ENCODE measurements around the gene RET. TPM values are rescaled to one million over a fixed set of nuclear protein-coding genes. Genes with fewer than 3 reads are reported as not detected.

RET gene
- total and polyA plus RNA-seq, 2 of the 13 experiments (the other 11 are each of a cell fraction or from before 2014, with no cell fraction given) = 0.02 TPM; not detected in 1

- H3K79me2 ChIP-seq (ENCODE audit: insufficient read depth, low read length) = no peaks in the 10 kb centered on the region
- POLR2A ChIA-PET = no interaction called here
- BruUV-seq (replicated peaks) = no TSS peak
- no peaks in the 10 kb centered on the region for H3K36me3 ChIP-seq (replicated peaks in 1 of 2; ENCODE audit: control insufficient read depth in 1 of 2, insufficient read depth in 2 of 2, low read length in 2 of 2)
- no peaks in the 10 kb centered on the region for H3K9me3 ChIP-seq (ENCODE audit: low read length)
- H2AFZ ChIP-seq (ENCODE audit: low read length) = no peak overlapping the region
- no peak for TF ChIP-seq POGZ (CRISPR knock-in tag; IDR thresholded peaks at IDR 0.05)
- no peak for TF ChIP-seq NCOA2 (CRISPR knock-in tag; IDR thresholded peaks at IDR 0.05)
- no peak for TF ChIP-seq JUNB (CRISPR knock-in tag; IDR thresholded peaks at IDR 0.05; ENCODE audit: borderline replicate concordance)
- TF ChIP-seq KLF15 (CRISPR knock-in tag; IDR thresholded peaks at IDR 0.05; ENCODE audit: borderline replicate concordance) = no peak
- TF ChIP-seq ZFP62 (CRISPR knock-in tag; IDR thresholded peaks at IDR 0.05) = no peak
- TF ChIP-seq, protein P1, sequence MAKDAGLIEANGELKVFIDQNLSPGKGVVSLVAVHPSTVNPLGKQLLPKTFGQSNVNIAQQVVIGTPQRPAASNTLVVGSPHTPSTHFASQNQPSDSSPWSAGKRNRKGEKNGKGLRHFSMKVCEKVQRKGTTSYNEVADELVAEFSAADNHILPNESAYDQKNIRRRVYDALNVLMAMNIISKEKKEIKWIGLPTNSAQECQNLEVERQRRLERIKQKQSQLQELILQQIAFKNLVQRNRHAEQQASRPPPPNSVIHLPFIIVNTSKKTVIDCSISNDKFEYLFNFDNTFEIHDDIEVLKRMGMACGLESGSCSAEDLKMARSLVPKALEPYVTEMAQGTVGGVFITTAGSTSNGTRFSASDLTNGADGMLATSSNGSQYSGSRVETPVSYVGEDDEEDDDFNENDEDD (CRISPR knock-in tag; IDR thresholded peaks at IDR 0.05; ENCODE audit: borderline replicate concordance) = no peak
- TF ChIP-seq CC2D1A (CRISPR knock-in tag; IDR thresholded peaks at IDR 0.05) = no peak
- no peak for TF ChIP-seq XRCC5 (optimal IDR thresholded peaks at IDR 0.05; ENCODE audit: low read length)
- no peak for TF ChIP-seq TERF1 (CRISPR knock-in tag; IDR thresholded peaks at IDR 0.05)
- TF ChIP-seq THAP8 (CRISPR knock-in tag; IDR thresholded peaks at IDR 0.05; ENCODE audit: borderline replicate concordance) = no peak
- TF ChIP-seq DMTF1 (CRISPR knock-in tag; IDR thresholded peaks at IDR 0.05) = no peak
- TF ChIP-seq ZNF207 (IDR thresholded peaks at IDR 0.05; ENCODE audit: borderline replicate concordance) = no peak
- TF ChIP-seq TOPORS (CRISPR knock-in tag; IDR thresholded peaks at IDR 0.05) = no peak
- TF ChIP-seq ARNT2 (CRISPR knock-in tag; IDR thresholded peaks at IDR 0.05; ENCODE audit: low read depth) = no peak
- CTCF ChIA-PET (ENCODE audit: low intra/inter-chr PET ratio, low total read pairs) = no interaction called here
- no peak overlapping the region for H3K9ac ChIP-seq (ENCODE audit: insufficient read depth, low read depth, low read length)
- DNase-seq (ENCODE audit: low spot score) (no peak), ATAC-seq (no peak), FAIRE-seq (no peak)
- peaks cover 7 to 56% of the 10 kb centered on the region in 2 experiments; a peak in 4 of 5 replicates for H3K27me3 ChIP-seq (ENCODE audit: control insufficient read depth in 1 of 2, insufficient read depth in 2 of 2, low read length in 2 of 2)
- no peaks in the 10 kb centered on the region for H3K4me1 ChIP-seq (ENCODE audit: insufficient read depth, low read length)
- no peaks in the 10 kb centered on the region for H4K20me1 ChIP-seq (ENCODE audit: insufficient read depth, low read length)
- no peak overlapping the region for H3K27ac ChIP-seq (ENCODE audit: extremely low read length, insufficient read depth, low read length)
- H3K4me2 ChIP-seq (ENCODE audit: low read depth, low read length) = no peak overlapping the region
- intact Hi-C loops (cut with micrococcal nuclease; ENCODE audit: unreplicated experiment) (no loop called here), in situ Hi-C loops (cut with HindIII; ENCODE audit: extremely low pct_ligation_motif_present, low pct_unique_long_range_greater_than_20kb) (no loop called here)
- H3K4me3 ChIP-seq (replicated peaks in 1 of 3; ENCODE audit: insufficient read depth in 1 of 3, low read depth in 2 of 3, low read length in 3 of 3) = no peak overlapping the region
- WGBS (ENCODE audit: low lambda C conversion rate) = 15% methylated on average over 5 of the region's 5 CpGs
Measured at GRCh38 chr10:43069211-43069515, 7.7 kb upstream of the RET start.

Data from HepG2 (cell line).